Epithelial cell of proximal tubule (primary cell): ENCODE measurements around the gene PACRG. TPM values are rescaled to one million over a fixed set of nuclear protein-coding genes. Genes with fewer than 3 reads are reported as not detected.

ENCODE experiments used
- DNase-seq: peaks from one replicate; pipeline ENCODE4 v3.0.0-alpha.2; 2011; ENCODE audit warnings: low read depth
- H3K4me3 ChIP-seq: 2 replicates; pipeline ENCODE4 v1.5.1; 2011; ENCODE audit warnings: low read depth, mild to moderate bottlenecking, low read length
- CTCF ChIP-seq: conservative IDR thresholded peaks from 2 replicates; pipeline ENCODE4 v1.5.1; 2012; ENCODE audit warnings: low read depth, mild to moderate bottlenecking, low read length
- total RNA-seq: library from RNA; depleted of rRNA; stranded (reverse); fragments of >200 nt; gene quantifications from 2 replicates; pipeline ENCODE4 v1.2.3, GENCODE V29; 2015

Gene PACRG
- total RNA-seq, 1 donor from 2014 or later: 0.12 TPM

- H3K4me3 ChIP-seq: no peak overlapping the region
- no peak for TF ChIP-seq CTCF
- no peak for DNase-seq
Measured at GRCh38 chr6:162906479-162906878, 178.7 kb downstream of the PACRG start.

- TF ChIP-seq CTCF: peak; percentile 40
- H3K4me3 ChIP-seq: no peak overlapping the region
- DNase-seq: no peak
Measured at GRCh38 chr6:162907876-162908481, 180.2 kb downstream of the PACRG start.

- TF ChIP-seq CTCF: no peak
- no peak overlapping the region for H3K4me3 ChIP-seq
- no peak for DNase-seq
Measured at GRCh38 chr6:162913206-162913605, 185.4 kb downstream of the PACRG start.

GRCh38 chr6:162917506-162917905, 189.7 kb downstream of the PACRG start:
- no peak for DNase-seq
- H3K4me3 ChIP-seq: no peak overlapping the region

GRCh38 chr6:162921062-162921461, 193.3 kb downstream of the PACRG start:
- no peak for DNase-seq
- TF ChIP-seq CTCF: no peak
- H3K4me3 ChIP-seq: no peak overlapping the region

More at GRCh38 chr6:162917506-162917905, 189.7 kb downstream of the PACRG start:
- no peak for TF ChIP-seq CTCF

GRCh38 chr6:162921510-162922040, 193.8 kb downstream of the PACRG start:
- no peak for TF ChIP-seq CTCF
- no peak overlapping the region for H3K4me3 ChIP-seq
- DNase-seq: no peak
